HG03060 (cell line): ENCODE data around the gene AUH.

ENCODE experiments used
- ATAC-seq: cut with Tn5 transposase; IDR thresholded peaks from one replicate; pipeline ENCODE4 v1.9.1; 2021; ENCODE audit warnings: low read depth, moderate number of reproducible peaks; ENCODE audit not compliant: unreplicated experiment

The AUH gene

DNA sequence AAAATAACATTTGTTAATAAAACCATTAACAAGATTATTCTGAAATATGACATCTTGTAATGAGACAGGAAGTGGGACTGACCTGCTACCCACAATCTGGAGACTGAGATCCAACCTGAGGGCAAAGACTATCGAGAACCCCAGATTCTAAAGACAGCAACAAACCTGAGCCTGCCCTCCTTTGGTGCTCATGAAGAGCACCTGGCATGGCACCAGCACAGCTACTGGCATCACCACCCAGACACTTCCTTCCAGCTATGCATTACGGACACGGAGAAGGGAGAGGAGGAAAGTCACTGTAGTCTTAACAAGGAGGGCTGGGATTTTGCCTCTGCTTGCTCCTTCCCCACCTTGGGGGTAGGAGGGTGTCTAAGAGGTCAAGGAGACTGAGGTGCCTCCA is 105.5 kb downstream of the AUH start:
- ATAC-seq: no peak

DNA sequence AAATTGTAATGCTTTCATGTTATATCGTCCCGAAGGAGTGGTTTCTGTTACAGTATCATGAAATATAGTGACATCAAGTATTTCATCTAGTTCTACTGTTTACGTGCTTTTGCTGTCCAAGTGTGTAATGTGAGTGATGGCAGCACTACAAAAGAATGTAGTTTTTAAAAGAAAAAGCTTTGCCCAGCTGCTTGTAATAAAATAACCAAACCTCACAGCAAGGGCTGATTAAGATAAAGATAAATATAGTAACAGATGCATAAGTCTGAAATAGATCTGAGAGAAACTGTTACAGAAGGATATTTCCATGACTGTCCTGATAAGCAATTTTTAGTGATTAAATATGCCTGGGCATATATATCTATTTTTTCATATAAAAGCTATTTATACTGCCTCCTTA is 106.4 kb downstream of the AUH start:
- ATAC-seq: no peak

DNA sequence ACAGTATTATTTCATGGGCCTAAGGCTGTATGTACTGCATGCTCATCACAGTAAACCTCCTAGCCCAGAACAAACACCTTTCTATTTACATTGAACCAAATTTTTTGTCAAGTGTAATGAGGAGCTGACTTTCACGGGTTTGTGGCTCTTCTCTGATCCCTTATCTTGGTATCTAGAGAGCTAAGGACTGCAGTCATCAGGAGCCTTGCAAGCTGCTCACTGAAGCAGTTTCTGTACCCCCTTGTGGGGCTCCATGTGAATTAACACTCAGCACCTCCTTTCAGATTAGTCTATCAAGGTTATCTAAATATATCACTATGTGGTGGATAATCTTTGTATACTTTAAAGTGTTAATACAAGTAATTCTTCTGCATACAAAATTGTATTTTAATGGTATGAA is 108.2 kb downstream of the AUH start:
- no peak for ATAC-seq

DNA sequence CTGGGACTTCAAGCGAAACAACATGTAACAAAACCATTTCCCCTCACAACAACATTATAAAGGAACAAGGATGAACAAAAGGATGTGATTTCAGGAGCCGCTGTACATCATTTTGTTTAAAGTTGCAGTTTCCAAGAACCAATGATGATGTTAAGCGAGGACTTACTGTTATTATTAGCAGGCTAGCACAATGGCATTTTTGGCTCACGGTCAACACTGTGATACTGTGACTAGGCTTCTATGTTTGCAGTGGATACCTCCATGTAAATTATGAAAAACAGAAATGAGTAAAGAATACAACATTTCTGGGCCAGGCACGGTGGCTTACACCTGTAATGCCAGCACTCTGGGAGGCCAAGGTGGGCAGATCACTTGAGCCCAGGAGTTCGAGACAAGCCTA is 113.0 kb downstream of the AUH start:
- ATAC-seq: no peak

DNA sequence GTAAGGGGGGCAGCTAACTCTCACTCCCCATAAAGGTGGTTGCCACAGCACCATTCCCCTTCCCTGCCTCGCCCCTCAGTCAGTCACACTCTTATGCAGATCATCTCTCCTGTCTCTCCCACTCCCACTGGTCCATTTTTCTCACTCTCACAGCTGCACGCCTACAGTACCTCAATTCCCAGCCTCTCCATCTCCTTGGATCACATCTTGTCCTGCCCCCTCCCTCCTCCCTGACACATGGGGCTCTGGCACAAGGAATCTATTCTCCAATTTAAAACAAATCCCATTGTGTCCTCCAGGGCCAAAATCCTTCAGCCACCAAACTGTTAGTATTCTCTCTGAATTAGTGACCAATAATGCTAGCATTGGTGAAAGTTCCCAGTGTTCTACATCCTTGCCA is 114.4 kb downstream of the AUH start:
- no peak for ATAC-seq

DNA sequence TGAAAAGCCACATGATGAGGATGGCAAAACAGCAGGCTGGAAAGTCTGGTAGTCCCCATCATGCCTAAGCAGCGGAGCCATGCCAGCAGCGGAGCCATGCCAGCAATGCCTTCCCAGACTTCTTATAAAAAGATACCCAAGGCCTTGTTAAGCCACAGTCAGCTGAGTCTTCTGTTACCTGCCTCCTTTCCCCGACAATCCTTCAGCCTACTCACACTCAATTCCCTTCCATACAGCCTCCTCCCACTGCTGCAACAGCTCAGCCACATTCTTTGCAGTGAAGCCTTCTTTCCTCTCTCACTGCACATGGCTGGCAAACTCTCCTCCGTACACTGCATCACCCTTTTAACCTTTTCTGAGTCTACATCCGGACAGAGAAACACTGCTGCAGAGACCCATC is 114.9 kb downstream of the AUH start:
- no peak for ATAC-seq

DNA sequence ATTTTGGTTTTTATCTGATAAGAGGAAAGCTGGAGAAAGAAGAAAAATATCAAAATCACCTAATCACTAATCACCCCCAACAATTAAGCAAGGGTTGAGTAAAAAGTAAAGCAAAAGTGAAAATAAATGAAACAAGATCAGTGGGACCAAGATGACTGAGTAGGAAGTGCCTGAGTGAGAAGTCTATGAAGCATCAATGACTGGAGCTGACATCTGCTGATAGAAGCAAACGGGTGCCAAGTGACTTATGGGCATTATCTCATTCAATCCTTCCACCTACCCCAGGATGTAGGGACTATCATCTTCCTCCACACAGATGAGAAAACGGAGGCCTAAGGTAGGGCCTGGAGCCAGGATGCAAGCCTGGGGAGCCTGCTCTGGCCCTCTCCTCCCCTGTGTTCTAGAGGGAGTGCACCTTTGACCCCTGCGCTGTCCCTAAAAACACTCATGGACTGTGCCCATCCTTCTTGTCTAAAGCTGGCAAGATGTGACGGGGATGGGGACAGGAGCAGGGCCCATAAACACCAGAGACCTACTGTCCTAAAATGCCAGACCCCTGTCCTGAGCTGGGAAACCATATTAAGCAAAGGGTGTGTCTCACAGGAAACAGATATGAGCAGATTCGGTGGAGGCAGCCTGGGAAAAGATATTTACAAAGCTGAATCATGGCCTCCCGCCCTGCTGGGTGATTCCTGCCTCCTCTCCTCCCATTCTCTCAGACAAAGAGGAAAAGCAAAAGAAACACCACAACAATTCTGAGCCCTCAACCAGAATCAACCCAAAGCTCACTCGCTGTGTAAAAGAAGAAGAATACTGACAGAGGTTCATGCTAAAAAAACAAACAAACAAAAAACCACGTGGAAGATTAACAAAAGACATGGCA is 116.0 kb downstream of the AUH start:
- ATAC-seq: no peak

DNA sequence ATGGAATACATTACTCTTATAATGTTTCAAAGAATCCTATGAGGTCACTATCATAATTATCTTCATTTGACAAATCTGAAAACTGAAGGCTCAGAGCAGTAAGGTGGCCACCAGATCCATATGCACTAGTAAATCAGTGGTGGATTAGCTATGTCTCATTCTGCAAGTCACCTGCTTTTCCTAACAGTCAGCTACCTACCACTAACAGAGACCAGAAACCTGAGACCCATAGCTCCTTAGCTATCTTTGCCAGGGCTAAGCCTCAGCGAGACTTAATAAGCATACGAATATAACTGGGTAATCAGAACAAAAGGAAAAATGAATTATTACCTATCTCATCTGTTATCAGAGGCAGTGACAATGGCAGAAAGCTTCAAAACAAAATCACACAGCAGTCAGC is 118.7 kb downstream of the AUH start:
- no peak for ATAC-seq

DNA sequence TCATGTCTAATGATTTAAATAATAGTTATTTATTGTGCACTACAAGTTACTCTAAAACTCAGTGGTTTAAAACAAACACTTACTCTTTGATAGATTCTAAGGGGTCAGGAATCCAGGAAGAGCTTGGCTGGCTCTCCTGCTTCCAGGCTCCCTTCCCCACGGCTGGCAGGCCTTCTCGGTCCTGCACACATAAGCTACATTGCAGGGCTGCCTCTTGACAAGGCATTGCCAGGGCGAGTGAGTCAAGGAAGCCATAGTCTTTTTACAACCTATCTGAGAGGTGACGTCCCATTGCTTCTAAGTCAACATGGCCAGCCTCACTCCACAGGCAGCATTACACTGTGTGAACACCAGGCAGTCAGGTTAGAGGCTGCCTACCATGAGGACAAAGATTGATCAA is 119.8 kb downstream of the AUH start:
- ATAC-seq: no peak

DNA sequence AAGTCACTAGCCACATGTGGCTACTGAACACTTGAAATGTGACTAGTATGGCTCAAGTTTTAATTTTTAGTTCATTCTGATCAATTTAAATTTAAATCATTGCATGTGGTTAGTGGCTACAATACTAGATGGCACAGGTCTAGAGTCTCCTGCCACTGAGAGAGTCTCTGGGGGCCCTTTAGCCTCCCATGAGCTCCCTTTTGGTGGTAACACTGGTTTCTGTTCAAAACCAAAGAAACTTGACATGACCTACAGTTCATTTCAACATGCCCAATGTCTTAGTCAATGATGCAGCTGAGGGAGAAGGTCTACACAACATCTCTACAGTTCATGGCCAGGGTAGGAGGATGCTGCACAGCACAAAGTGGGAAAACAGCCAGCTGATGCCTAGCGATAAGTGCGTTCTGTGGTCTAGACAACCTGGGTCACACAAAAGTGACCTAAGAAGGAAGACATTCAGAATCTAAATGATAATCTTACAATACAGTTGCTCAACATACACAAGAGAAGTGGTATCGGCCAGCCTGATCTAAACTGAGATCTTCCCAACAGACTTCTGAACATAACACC is 121.0 kb downstream of the AUH start:
- no peak for ATAC-seq

DNA sequence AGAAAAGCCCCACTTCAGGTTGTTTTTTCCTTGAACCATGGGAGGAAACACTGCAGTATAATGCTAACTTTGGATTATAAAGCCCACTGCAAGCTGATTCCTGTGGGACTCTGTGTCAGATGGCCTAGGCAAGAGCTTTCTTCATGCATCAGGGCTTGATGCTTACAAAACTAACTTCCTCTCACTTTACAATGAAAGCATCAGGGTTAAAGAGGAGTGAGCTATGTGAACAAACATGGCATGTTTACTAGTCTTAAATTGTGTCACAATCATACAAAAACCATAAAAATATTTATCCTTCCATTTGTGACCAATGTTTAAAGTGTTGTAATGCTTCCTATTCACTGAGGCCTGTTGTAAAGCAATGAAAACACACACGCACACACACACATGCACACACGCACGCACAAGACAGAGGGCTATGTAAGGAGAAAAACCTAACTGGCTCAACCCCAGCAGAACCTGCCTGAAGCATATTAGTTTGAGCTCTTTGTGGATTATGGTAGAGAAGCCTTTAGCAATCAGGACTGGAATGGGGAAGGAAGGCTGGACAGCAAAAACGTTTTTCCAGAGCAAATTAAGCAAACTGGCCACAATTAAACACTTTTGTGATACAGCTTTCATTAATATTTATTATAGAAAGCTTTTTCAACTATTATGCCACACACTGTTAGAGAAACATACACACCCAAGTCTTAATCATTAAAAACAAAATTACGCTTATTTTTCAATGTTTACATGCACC is 122.2 kb downstream of the AUH start:
- ATAC-seq: no peak

DNA sequence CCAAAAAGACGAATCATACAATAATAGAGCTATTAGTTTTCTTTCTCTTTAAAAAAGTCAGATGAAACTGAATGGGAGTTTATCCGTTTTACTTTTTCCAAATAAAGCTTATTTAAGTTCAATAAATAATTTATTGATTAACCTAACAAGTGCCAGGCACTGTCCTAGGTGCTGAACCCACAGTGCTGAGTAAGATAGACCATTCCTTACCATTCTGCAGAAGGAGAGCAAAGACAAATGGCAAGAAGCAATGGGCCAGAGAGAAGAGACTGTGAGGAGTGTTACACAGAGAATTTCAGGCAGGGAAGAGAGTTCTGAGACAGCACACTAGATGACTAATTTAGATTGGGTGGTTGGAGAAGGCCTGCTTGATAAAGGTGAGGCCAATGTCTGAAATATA is 127.2 kb downstream of the AUH start:
- ATAC-seq: no peak

DNA sequence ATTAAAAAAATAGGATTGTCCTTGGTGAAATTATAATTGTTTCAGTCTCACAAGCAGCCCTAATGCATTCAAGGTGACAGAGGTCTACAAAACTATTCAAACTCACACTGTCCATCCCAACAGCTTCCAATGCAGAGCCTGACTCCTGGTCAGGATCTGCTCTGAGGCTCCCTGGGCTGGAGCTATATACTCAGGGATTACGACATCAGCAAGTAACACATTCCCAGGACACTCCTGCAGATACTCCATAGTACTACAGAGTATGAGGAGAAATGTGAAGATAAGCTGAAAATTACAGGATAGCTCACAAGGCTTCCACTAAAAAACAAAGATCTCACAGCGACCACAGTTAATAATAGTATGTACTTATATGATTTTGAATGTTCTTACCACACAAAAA is 130.1 kb downstream of the AUH start:
- no peak for ATAC-seq

DNA sequence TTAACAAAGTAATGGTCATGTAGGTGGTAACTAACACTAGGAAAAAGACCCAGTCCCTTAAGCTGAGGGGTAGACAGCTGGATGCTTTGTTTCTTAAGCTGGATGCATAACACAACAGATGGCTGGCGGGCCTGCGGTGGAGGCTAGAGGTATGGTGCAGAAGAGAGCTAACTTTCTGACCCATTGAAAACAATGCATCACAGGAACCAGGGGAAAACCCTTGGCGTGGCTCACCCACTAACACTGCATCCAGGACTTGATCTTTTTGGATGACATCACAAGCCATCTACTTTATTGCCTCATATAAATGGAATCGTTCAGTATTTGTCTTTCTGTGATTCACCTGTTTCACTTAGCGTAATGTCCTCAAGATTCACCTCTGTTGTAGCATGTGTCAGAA is 138.7 kb downstream of the AUH start:
- no peak for ATAC-seq

DNA sequence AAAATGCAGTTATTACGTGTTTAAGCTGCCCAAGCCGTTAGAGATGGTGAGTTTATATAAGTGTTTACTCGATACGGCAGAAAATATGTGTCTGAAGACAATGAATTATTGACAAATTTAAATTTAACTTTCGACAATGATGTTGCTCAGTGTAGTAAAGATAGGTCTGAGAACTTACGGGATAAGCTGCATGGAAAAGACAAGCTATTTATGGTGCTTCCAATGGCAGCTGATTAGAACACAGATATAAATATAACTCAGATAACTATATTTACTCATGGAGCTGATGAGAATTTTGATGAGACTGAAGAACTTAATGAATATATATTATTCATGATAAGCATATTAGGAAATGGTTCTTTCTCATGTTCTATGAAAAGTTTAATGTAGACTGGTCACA is 139.3 kb downstream of the AUH start:
- no peak for ATAC-seq

DNA sequence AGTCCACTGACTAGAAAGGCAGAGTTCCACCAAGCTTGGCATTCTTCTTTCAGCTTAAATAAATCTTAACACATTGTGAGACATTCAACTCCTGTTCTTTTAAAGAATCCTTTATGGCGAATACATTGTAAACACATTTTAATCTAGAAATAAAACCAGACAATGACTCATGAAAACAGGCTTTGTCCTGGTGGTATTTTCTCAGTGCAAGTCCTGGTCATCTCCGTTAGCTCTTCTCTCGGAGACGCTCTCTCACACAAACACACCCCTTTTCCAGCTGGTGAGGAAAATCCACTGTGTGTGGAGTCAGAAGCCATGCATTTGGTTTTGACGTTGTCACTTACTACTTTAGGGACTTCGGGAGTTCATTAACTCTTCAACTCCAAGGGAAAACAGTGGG is 140.4 kb downstream of the AUH start:
- ATAC-seq: no peak

DNA sequence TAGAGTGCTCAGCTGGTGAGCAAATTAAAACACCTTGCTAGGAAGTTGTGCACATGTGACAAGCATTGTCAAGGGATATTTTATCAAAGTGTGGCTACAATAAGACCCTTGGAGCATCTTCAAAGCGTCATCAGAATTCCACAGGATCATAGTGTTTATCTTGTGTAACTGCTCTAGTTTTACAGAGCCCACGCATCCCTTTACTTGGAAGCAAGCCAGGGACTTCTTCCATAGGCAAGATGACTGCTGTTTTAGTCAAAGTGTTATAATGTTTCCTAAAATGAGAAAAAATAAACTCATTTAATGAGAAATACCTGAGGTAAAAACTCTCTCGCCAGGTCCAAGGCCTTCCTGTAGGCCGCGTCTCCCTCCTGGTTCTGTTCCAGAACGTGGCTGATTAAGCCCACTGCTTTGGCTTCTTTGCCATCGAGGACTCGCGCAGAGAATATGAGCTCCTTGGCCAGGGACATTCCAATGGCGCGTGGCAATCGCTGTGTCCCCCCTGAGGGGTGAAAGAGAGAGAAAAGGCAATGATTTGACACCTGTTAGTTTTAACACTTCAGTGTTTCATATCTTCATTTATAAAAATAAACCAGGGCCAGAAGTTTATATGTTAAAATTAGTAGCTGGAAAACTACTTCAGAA is 141.1 kb downstream of the AUH start:
- ATAC-seq: no peak

DNA sequence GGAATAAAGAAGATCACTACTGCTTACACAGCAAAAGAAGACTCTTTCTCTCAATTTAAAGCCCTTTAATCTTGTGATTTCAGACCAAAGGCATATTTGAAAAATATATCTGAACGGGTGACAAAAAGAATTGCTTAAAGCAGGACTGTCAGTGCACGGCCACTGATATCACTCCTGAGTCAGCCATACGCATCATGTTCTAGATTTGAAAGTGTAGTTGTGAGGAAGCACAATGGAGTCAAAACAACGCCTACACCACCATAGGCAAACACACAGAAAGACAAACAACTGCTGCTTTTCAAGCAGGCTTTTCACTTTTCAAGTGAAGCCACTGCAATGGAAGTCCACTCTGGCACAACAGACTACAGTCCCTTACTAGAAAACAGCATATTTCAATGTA is 141.7 kb downstream of the AUH start:
- ATAC-seq: no peak

DNA sequence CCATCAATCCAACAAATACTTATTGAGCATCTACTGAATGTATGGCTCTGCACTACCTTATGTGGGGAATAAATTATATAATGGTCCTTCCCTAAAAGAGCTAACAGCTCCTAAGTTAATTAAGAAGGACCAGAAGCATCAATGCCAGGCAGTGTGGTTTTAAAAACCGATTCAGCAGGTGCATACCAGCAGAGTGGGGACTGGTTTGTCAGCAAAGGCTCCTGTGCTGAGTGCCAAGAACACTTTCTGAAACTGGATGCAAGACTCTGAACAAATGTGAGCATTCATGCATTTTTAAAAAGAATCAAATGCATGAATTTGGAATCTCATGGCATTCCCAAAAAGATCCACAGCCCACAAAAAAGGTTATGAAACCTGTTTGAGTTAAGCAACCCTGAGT is 142.2 kb downstream of the AUH start:
- no peak for ATAC-seq

DNA sequence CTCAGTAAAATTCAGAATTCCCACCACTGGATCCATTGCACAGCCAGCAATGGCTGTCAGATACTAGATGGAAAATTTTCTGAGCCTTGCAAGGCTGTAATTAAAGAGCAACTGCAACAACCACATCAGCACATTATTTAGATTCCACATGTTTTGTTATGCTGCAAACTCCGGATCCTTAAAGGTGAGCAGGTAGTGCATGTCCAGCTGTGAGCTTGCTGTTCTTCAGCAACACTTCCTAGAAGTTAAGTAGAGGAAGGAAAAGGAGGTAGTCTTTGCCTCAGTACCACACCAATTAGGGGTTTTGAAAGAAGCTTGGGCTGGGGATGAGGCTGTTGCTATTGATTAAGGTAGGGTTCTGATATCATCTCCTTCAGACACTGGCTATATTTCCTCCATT is 144.3 kb downstream of the AUH start:
- ATAC-seq: no peak

DNA sequence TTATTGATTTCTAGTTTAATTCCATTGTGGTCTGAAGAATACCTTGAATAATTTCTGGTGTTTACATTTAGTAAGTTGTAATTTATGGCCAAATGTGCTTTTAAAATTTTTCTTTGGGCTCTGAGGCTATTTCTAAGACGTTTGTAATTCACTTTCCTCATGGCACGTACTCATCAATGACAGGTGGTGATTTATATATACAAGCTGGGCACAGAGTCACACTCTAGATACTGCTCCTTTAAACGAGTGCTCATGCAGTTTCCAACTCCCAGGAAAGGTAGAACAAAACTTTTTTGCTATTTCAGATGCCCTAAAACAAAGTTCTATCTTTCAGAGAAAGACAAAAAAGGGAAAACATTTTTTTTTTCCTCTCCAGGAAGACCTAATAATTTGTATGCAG is 146.9 kb downstream of the AUH start:
- ATAC-seq: no peak
